Natural killer cell (primary cell): ENCODE data around the gene POLR2F. TPM values are rescaled to one million over a fixed set of nuclear protein-coding genes. Genes with fewer than 3 reads are reported as not detected.

Experiments used
- ATAC-seq, 3 donors: fragments of 150-1000 bp in 2 of 3; fragments of 200-7000 bp in 1 of 3; cut with Tn5 transposase; 1 replicate in 1 of 3; 2 replicates in 2 of 3; pipeline ENCODE4 v1.10.0; 2021; ENCODE audit warnings: mild to moderate bottlenecking in 2 of 3, moderate library complexity in 2 of 3
- DNase-seq, 2 donors: peaks; one replicate each; pipeline versions ENCODE4 v3.0.0 to v3.0.0-alpha.2; 2013 to 2021; ENCODE audit warnings: mixed read lengths in 1 of 2
- H3K27ac ChIP-seq: one replicate; pipeline ENCODE4 v1.5.1; 2013; ENCODE audit warnings: mild to moderate bottlenecking, low read length
- H3K27me3 ChIP-seq: one replicate; pipeline ENCODE4 v1.6.1; 2013; ENCODE audit warnings: low read length; ENCODE audit not compliant: control insufficient read depth, insufficient read depth
- H3K36me3 ChIP-seq: one replicate; pipeline ENCODE4 v1.6.1; 2013; ENCODE audit warnings: low read length; ENCODE audit not compliant: control insufficient read depth, insufficient read depth
- H3K4me1 ChIP-seq: one replicate; pipeline ENCODE4 v1.6.1; 2013; ENCODE audit warnings: low read length; ENCODE audit not compliant: control insufficient read depth, insufficient read depth
- H3K4me3 ChIP-seq: one replicate; pipeline ENCODE4 v1.5.1; 2013; ENCODE audit warnings: low read length
- H3K9me3 ChIP-seq: one replicate; pipeline ENCODE4 v1.6.1; 2013; ENCODE audit warnings: low read length; ENCODE audit not compliant: control insufficient read depth, insufficient read depth
- H3K27ac Mint-ChIP-seq, 2 donors: one replicate each; pipeline ENCODE4 v1.8.0; 2022; ENCODE audit warnings: mild to moderate bottlenecking in 2 of 2, mixed read lengths in 2 of 2, moderate library complexity in 1 of 2
- H3K27me3 Mint-ChIP-seq, 2 donors: one replicate each; pipeline ENCODE4 v1.8.0; 2022; ENCODE audit warnings: low read depth in 2 of 2, mixed read lengths in 2 of 2
- H3K36me3 Mint-ChIP-seq: one replicate; pipeline ENCODE4 v1.8.0; 2022; ENCODE audit warnings: mixed read lengths
- H3K4me1 Mint-ChIP-seq, 2 donors: one replicate each; pipeline ENCODE4 v1.8.0; 2022; ENCODE audit warnings: mixed read lengths in 2 of 2
- H3K4me3 Mint-ChIP-seq: one replicate; pipeline ENCODE4 v1.8.0; 2022; ENCODE audit warnings: mild to moderate bottlenecking, moderate library complexity, mixed read lengths
- H3K9me3 Mint-ChIP-seq, 2 donors: one replicate each; pipeline ENCODE4 v1.8.0; 2022; ENCODE audit warnings: mixed read lengths in 2 of 2
- WGBS: methylation state at CpG from one replicate; pipeline ENCODE4 v1.1.7; 2013; ENCODE audit warnings: missing lambda C conversion rate; ENCODE audit not compliant: insufficient coverage; 5-methylcytosine and 5-hydroxymethylcytosine counted together
- intact Hi-C: fragments of 100-400 bp; cut with micrococcal nuclease; formaldehyde crosslinking; loops from one replicate; pipeline ENCODE4 v1.14.2; 2022
- total RNA-seq, 4 donors: library from RNA; stranded (reverse); fragments of 120-200 nt in 1 of 4; gene quantifications; one replicate each; pipeline versions ENCODE4 v1.2.3 to v1.2.4, GENCODE V29; 2013 to 2022
- TF ChIP-seq, protein P1 (sequence below): fragments of 200-600 bp; IDR thresholded peaks from one replicate; pipeline ENCODE4 v1.8.0; 2022; ENCODE audit warnings: antibody characterized with exemption

Gene POLR2F
- total RNA-seq, 3 donors from 2014 or later (not counting 1 experiment from before 2014, with no cell fraction given): 38.7 to 40.6 (median 38.8) TPM

DNA sequence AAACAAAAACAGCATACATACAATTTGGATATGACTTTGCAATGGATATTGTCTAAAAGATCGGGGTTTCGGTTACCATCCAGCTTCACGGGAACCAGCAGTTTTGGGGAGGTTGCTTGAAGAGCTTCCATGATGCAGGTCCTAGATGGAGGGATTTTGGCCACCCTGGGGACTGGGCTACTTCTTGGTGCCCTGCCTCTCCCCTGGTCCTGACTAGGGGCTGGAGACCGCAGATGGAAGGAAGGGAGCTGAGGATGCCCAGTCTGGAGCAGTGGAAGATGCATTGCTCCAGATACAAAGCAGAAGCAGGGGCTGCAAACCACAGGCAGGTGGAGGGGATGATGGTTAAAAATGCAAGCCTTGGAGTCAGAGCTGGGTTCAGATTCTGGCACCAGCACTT lies 17.4 kb downstream of the POLR2F start:
- H3K36me3 ChIP-seq: peaks cover 31% of the 10 kb centered on the region
- H3K9me3 ChIP-seq: no peaks in the 10 kb centered on the region
- DNase-seq (no peak), ATAC-seq (no peak)
- H3K4me3 ChIP-seq: no peak overlapping the region
- TF ChIP-seq, protein P1, sequence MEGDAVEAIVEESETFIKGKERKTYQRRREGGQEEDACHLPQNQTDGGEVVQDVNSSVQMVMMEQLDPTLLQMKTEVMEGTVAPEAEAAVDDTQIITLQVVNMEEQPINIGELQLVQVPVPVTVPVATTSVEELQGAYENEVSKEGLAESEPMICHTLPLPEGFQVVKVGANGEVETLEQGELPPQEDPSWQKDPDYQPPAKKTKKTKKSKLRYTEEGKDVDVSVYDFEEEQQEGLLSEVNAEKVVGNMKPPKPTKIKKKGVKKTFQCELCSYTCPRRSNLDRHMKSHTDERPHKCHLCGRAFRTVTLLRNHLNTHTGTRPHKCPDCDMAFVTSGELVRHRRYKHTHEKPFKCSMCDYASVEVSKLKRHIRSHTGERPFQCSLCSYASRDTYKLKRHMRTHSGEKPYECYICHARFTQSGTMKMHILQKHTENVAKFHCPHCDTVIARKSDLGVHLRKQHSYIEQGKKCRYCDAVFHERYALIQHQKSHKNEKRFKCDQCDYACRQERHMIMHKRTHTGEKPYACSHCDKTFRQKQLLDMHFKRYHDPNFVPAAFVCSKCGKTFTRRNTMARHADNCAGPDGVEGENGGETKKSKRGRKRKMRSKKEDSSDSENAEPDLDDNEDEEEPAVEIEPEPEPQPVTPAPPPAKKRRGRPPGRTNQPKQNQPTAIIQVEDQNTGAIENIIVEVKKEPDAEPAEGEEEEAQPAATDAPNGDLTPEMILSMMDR: no peak
- Mint-ChIP-seq H3K4me3 (no peak overlapping the region), H3K36me3 (no peaks in the 10 kb centered on the region), H3K9me3 (no peaks in the 10 kb centered on the region), H3K4me1 (peaks cover 9 to 34% of the 10 kb centered on the region in 2 donors), H3K27me3 (no peaks in the 10 kb centered on the region), H3K27ac (no peak overlapping the region)
- H3K27me3 ChIP-seq: no peaks in the 10 kb centered on the region
- intact Hi-C loops: no loop called here
- H3K4me1 ChIP-seq: no peaks in the 10 kb centered on the region
- H3K27ac ChIP-seq: no peak overlapping the region
- whole genome bisulfite sequencing: over 99% methylated on average over 4 of the region's 4 CpGs

GRCh38 chr22:37971475-37972434 lies 18.3 kb downstream of the POLR2F start:
- no peaks in the 10 kb centered on the region for H3K4me1 ChIP-seq
- no peak for DNase-seq
- ATAC-seq: no peak
- TF ChIP-seq, protein P1: no peak
- Mint-ChIP-seq H3K36me3 (no peaks in the 10 kb centered on the region), H3K4me3 (no peak overlapping the region), H3K4me1 (peaks cover 9 to 30% of the 10 kb centered on the region in 2 donors), H3K27me3 (no peaks in the 10 kb centered on the region), H3K9me3 (no peaks in the 10 kb centered on the region), H3K27ac (no peak overlapping the region)
- H3K27ac ChIP-seq: no peak overlapping the region
- H3K4me3 ChIP-seq: no peak overlapping the region
- 94% methylated on average over 7 of the region's 7 CpGs for WGBS
- no peaks in the 10 kb centered on the region for H3K27me3 ChIP-seq
- H3K36me3 ChIP-seq: peaks cover 25% of the 10 kb centered on the region
- intact Hi-C loops: no loop called here
- no peaks in the 10 kb centered on the region for H3K9me3 ChIP-seq

- peaks cover 9 to 30% of the 10 kb centered on the region in 2 donors for H3K4me1 Mint-ChIP-seq
- TF ChIP-seq, protein P1: no peak
- Histone ChIP-seq H3K27me3 (no peaks in the 10 kb centered on the region), H3K27ac (no peak overlapping the region), H3K36me3 (peaks cover 17% of the 10 kb centered on the region), H3K4me1 (no peaks in the 10 kb centered on the region), H3K9me3 (no peaks in the 10 kb centered on the region), H3K4me3 (no peak overlapping the region)
- no peak for ATAC-seq
- no peak for DNase-seq
- no peak overlapping the region for H3K27ac Mint-ChIP-seq
- H3K9me3 Mint-ChIP-seq: no peaks in the 10 kb centered on the region
- WGBS: 100% methylated on average over 3 of the region's 3 CpGs
- no peaks in the 10 kb centered on the region for H3K36me3 Mint-ChIP-seq
- no peaks in the 10 kb centered on the region for H3K27me3 Mint-ChIP-seq
- H3K4me3 Mint-ChIP-seq: no peak overlapping the region
- intact Hi-C loops: no loop called here
Observed at GRCh38 chr22:37972527-37972926, 19.0 kb downstream of the POLR2F start.
